Measurements from ENCODE around the gene S100A12. TPM values are rescaled to one million over a fixed set of nuclear protein-coding genes. Genes with fewer than 3 reads are reported as not detected.
"Not testable (repeated sequence)": the region's sequence is repeated elsewhere in the genome, so short reads cannot be mapped to it uniquely, and the experiment has no call there.

S100A12 gene
- total RNA-seq, 1 experiment from 2014 or later: not detected

DNA sequence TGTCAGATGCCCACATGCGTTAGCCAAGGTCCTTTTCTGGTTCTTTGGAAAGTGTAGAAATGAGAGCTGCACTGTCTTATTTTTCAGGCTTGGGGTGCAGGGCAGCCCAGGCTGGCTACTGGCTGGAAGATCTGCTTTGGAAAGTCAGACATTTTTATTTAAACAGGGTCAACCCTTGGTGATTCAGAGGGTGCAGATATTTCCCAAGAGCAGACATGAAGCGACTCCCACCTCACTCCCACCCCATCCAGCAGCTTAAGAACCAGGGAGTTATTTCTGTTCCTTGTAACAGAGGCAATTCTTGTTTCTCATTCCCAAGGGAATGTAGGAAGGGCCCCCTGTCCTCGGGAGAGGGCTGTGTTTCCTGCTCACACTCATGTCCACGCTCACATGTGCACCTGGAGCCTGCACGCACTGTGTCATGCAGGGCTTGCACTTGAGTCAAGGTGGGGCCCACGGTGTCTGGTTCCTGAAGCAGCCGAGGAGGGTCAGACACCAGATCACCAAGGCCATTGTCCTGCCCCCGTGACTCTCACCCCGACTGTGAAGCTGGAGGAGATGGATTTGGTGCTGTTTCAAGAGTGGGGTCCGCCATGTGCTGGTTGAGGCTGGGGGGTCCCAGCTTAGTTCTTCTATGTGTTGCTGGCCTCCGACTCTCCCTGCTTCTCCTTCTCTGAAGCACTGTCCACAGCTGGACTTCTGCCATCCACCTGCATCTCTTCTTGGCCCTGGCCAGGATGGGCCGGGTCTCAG is 41.9 kb upstream of the S100A12 start:
- H3K27me3 Mint-ChIP-seq (ENCODE audit: insufficient read depth, unreplicated experiment): peaks cover 59% of the 10 kb centered on the region
- ChIA-PET POLR2A (no interaction called here), CTCF (interaction anchor here (1.3 kb wide), 1 partner anchor 62 kb away, joined by 4 read pairs; no protein-coding TSS in a partner anchor)
- DNase-seq (ENCODE audit: unreplicated experiment): no peak
- no peaks in the 10 kb centered on the region for H3K36me3 Mint-ChIP-seq (ENCODE audit: insufficient read depth, unreplicated experiment)
- H3K4me1 Mint-ChIP-seq (ENCODE audit: insufficient read depth, unreplicated experiment): no peaks in the 10 kb centered on the region
- TF ChIP-seq, protein P1, sequence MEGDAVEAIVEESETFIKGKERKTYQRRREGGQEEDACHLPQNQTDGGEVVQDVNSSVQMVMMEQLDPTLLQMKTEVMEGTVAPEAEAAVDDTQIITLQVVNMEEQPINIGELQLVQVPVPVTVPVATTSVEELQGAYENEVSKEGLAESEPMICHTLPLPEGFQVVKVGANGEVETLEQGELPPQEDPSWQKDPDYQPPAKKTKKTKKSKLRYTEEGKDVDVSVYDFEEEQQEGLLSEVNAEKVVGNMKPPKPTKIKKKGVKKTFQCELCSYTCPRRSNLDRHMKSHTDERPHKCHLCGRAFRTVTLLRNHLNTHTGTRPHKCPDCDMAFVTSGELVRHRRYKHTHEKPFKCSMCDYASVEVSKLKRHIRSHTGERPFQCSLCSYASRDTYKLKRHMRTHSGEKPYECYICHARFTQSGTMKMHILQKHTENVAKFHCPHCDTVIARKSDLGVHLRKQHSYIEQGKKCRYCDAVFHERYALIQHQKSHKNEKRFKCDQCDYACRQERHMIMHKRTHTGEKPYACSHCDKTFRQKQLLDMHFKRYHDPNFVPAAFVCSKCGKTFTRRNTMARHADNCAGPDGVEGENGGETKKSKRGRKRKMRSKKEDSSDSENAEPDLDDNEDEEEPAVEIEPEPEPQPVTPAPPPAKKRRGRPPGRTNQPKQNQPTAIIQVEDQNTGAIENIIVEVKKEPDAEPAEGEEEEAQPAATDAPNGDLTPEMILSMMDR (IDR thresholded peaks at IDR 0.05; ENCODE audit: unreplicated experiment): no peak
- H3K9me3 Mint-ChIP-seq (ENCODE audit: unreplicated experiment): no peaks in the 10 kb centered on the region
- intact Hi-C loops (cut with micrococcal nuclease): no loop called here
- H3K27ac Mint-ChIP-seq (ENCODE audit: low read depth, unreplicated experiment): no peak overlapping the region
- H3K4me3 Mint-ChIP-seq (ENCODE audit: unreplicated experiment): no peak overlapping the region
- no TSS peak for BruUV-seq (replicated peaks)

DNA sequence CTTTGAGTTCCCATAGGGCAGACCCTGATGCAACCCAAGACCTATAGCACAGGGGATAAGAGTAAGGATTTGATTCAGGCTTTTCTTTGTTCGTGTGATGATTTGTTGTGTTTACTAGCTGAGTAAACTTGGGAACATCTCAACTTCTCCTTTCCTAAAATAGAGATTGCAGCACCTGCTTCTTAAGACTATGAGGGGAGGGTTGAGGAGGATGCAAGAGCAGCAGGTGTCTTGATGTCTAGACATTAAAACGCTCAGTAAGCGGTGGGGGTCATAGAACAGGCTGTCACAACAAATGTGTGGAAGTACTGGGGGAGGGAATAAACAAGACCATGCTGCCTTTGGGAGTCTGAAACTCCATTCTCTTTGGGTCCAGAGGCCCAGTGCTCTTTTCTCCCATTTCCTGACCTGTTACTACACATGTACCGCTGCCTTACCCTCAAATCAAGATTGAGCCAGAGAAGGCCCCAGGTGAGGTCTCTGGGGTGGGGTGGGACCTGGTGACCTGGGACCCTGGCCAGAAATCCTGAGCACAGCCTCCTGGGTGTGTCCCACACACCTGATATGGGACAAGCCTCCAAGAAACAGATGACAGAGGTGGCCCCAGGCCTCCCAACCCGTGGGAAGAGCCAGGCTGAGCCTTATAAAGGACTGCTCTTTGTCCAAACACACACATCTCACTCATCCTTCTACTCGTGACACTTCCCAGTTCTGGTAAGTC is 40.6 kb upstream of the S100A12 start, which contains the start of gene S100A7A:
Gene S100A7A (plus strand): TSS at position 671 of the 721 bp plus-strand sequence. CDS start 1,563 bp downstream, outside the sequence.
- no peaks in the 10 kb centered on the region for H3K36me3 Mint-ChIP-seq (ENCODE audit: insufficient read depth, unreplicated experiment)
- peaks cover 47% of the 10 kb centered on the region for H3K27me3 Mint-ChIP-seq (ENCODE audit: insufficient read depth, unreplicated experiment)
- H3K27ac Mint-ChIP-seq (ENCODE audit: low read depth, unreplicated experiment): no peak within 1 kb of the TSS
- TF ChIP-seq, protein P1 (IDR thresholded peaks at IDR 0.05; ENCODE audit: unreplicated experiment): no peak
- POLR2A ChIA-PET: no interaction called here
- H3K4me3 Mint-ChIP-seq (ENCODE audit: unreplicated experiment): no peak within 1 kb of the TSS
- no peaks in the 10 kb centered on the region for H3K4me1 Mint-ChIP-seq (ENCODE audit: insufficient read depth, unreplicated experiment)
- intact Hi-C loops (cut with micrococcal nuclease): no loop called here
- CTCF ChIA-PET: interaction anchor here (0.6 kb wide), 1 partner anchor 50 kb away, joined by 3 read pairs; no protein-coding TSS in a partner anchor
- BruUV-seq (replicated peaks): no TSS peak
- no peaks in the 10 kb centered on the region for H3K9me3 Mint-ChIP-seq (ENCODE audit: unreplicated experiment)
- no peak for DNase-seq (ENCODE audit: unreplicated experiment)

DNA sequence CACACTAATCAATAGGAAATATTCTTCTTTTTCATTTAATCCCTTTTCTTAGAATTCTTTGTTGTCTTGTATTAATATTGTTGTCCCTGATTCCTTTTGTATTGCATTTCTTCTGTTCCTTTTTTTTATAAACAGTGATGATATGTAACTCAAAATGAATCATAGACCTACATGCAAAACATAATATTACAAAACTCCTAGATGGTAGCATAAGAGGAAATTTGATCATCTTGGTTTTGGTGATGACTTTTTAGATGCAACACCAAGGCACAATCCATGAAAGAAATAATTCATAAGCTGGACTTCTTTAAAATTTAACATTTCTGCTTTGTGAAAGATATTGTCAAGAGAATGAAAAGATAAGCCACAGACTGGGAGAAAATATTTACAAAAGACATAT is 38.5 kb upstream of the S100A12 start:
- H3K27ac Mint-ChIP-seq (ENCODE audit: low read depth, unreplicated experiment); H3K4me1 Mint-ChIP-seq (ENCODE audit: insufficient read depth, unreplicated experiment); intact Hi-C loops (cut with micrococcal nuclease); H3K9me3 Mint-ChIP-seq (ENCODE audit: unreplicated experiment); DNase-seq (ENCODE audit: unreplicated experiment); H3K36me3 Mint-ChIP-seq (ENCODE audit: insufficient read depth, unreplicated experiment); BruUV-seq (replicated peaks); H3K4me3 Mint-ChIP-seq (ENCODE audit: unreplicated experiment): not testable (repeated sequence)
- CTCF ChIA-PET: interaction anchor here (0.6 to 0.7 kb wide), 3 partner anchors 20 to 1171 kb away, joined by 3 to 4 read pairs (median 3); no protein-coding TSS in a partner anchor
- POLR2A ChIA-PET: interaction anchor here (0.6 kb wide), 1 partner anchor 311 kb away, joined by 4 read pairs; no protein-coding TSS in a partner anchor
- peaks cover 46% of the 10 kb centered on the region for H3K27me3 Mint-ChIP-seq (ENCODE audit: insufficient read depth, unreplicated experiment)

DNA sequence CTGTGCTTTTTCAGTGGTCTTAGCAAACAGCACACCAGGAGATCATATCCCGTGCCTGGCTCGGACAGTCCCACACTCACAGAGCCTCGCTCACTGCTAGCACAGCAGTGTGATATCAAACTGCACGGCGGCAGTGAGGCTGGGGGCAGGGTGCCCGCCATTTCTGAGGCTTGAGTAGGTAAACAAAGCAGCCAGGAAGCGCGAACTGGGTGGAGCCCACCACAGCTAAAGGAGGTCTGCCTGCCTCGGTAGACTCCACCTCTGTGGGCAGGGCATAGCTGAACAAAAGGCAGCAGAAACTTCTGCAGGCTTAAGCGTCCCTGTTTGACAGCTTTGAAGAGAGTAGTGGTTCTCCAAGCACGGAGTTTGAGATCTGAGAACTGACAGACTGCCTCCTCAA is 31.9 kb upstream of the S100A12 start:
- intact Hi-C loops (cut with micrococcal nuclease); H3K9me3 Mint-ChIP-seq (ENCODE audit: unreplicated experiment); H3K27ac Mint-ChIP-seq (ENCODE audit: low read depth, unreplicated experiment); H3K36me3 Mint-ChIP-seq (ENCODE audit: insufficient read depth, unreplicated experiment); H3K4me1 Mint-ChIP-seq (ENCODE audit: insufficient read depth, unreplicated experiment); BruUV-seq (replicated peaks); H3K4me3 Mint-ChIP-seq (ENCODE audit: unreplicated experiment); DNase-seq (ENCODE audit: unreplicated experiment): not testable (repeated sequence)
- H3K27me3 Mint-ChIP-seq (ENCODE audit: insufficient read depth, unreplicated experiment): peaks cover 63% of the 10 kb centered on the region
- POLR2A ChIA-PET: interaction anchor here (1.3 to 1.4 kb wide), 2 partner anchors 12 to 50 kb away, joined by 3 to 4 read pairs; partner anchors contain the start of gene S100A9
- CTCF ChIA-PET: interaction anchor here (0.7 to 5.5 kb wide), 6 partner anchors 50 to 293 kb away, joined by 3 to 31 read pairs (median 7); no protein-coding TSS in a partner anchor

DNA sequence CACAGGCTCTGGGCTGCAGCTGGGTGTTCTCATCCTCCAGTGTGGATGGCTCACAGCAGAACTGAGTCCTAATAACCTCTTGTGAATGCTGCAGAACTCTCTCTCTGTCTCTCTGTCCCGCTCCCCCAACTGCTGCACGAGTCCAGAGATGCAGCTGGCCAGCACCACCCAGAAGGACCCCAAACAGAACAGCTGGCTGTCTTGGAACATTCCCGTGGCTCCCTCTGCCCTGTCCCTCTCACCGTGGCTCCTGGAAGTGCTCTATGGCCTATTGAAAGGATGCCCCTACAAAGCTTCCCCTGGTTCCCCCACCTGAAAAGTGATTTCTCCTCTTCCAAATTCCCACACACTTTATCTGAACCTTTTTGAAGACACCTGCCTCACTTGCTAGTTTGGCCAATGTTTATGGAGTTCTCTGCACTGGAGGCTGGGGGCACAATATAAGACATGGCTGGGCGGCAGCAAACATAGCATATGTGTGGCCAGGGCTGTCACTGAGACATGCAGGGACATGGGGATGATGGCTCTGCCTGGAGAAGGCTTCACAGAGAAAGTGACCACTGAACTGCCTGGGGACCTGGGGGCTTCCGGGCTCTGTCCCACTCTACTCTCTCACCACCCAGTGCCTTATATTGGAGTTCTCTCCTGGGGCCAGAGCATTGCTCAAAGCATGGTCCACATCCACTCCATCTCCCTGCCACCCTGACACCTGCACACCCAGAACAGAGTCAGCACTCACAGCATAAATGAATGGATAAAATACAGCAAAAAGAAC is 30.6 kb upstream of the S100A12 start:
- DNase-seq (ENCODE audit: unreplicated experiment); POLR2A ChIA-PET; H3K9me3 Mint-ChIP-seq (ENCODE audit: unreplicated experiment); H3K27ac Mint-ChIP-seq (ENCODE audit: low read depth, unreplicated experiment); H3K4me1 Mint-ChIP-seq (ENCODE audit: insufficient read depth, unreplicated experiment); H3K4me3 Mint-ChIP-seq (ENCODE audit: unreplicated experiment); BruUV-seq (replicated peaks); H3K36me3 Mint-ChIP-seq (ENCODE audit: insufficient read depth, unreplicated experiment): not testable (repeated sequence)
- intact Hi-C loops (cut with micrococcal nuclease): loop anchor here (2.0 kb wide), 2 partner anchors 17 to 89 kb away; no protein-coding TSS in a partner anchor
- CTCF ChIA-PET: interaction anchor here (0.6 to 5.5 kb wide), 6 partner anchors 40 to 565 kb away, joined by 3 to 31 read pairs (median 5); no protein-coding TSS in a partner anchor
- peaks cover 73% of the 10 kb centered on the region for H3K27me3 Mint-ChIP-seq (ENCODE audit: insufficient read depth, unreplicated experiment)
